ENCODE results near the gene NXPH1. TPM values are rescaled to one million over a fixed set of nuclear protein-coding genes. Genes with fewer than 3 reads are reported as not detected.

The NXPH1 gene
- total and polyA plus RNA-seq, 10 donors = not detected

DNA sequence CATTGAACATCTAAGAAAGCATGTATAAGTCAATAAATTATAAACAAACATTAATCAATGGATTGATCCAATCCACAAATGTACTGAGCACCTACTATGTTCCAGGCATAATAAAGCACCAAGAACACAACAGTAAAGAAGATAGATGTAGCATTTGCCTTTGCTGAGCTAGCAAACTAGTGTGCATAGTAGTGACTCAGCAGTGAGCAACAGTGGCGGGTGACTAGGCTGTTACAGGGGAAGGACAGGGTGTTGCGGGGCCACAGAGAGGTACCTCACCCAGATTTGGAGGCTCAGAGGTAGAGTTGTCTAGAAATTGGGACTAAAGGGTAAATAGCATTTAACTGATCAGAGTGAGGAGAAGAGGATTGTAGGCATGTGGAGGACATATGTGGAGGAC lies 83.6 kb downstream of the NXPH1 start:
- 86 to 100% (median 90%) methylated on average over 2 of the region's 2 CpGs for WGBS, 5 donors
- intact Hi-C loops (cut with DNase I; ENCODE audit: low total_unique reads) = no loop called here

DNA sequence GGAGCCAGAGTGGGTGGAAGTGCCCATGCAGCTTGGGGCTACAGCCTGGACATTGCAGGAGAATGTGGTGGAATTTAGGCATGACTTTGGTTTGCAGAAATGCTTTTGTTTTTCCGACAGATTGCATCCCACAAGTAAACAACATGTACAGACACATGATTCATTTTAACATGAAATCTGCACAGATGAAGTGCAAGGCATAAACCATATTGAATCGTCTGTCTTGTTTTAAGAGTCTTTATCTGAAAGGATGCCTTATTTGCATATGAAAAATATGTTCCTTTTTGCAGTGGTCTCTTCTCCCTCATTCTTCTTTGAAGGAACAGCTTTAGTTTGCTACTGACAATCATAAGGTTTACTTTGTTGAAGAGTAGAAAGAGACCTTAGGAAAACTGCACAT lies 94.9 kb downstream of the NXPH1 start:
- Histone ChIP-seq H3K9me3 (peaks cover 0 to 42% (median 26%) of the 10 kb centered on the region in 8 donors), H3K4me1 (no peaks in the 10 kb centered on the region), H3K27ac (no peak overlapping the region), H3K36me3 (no peaks in the 10 kb centered on the region), H3K4me3 (no peak overlapping the region), H3K27me3 (replicated peaks in 1 of 7) (no peaks in the 10 kb centered on the region)
- 65 to 84% (median 76%) methylated on average over 2 of the region's 2 CpGs for WGBS, 5 donors
- DNase-seq = no peak
- no peak for TF ChIP-seq POLR2AphosphoS5 (IDR thresholded peaks at IDR 0.05)
- TF ChIP-seq, protein P1, sequence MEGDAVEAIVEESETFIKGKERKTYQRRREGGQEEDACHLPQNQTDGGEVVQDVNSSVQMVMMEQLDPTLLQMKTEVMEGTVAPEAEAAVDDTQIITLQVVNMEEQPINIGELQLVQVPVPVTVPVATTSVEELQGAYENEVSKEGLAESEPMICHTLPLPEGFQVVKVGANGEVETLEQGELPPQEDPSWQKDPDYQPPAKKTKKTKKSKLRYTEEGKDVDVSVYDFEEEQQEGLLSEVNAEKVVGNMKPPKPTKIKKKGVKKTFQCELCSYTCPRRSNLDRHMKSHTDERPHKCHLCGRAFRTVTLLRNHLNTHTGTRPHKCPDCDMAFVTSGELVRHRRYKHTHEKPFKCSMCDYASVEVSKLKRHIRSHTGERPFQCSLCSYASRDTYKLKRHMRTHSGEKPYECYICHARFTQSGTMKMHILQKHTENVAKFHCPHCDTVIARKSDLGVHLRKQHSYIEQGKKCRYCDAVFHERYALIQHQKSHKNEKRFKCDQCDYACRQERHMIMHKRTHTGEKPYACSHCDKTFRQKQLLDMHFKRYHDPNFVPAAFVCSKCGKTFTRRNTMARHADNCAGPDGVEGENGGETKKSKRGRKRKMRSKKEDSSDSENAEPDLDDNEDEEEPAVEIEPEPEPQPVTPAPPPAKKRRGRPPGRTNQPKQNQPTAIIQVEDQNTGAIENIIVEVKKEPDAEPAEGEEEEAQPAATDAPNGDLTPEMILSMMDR (IDR thresholded peaks at IDR 0.05 in 8 of 11, conservative IDR thresholded peaks at IDR 0.05 in 3 of 11) = no peak
- TF ChIP-seq POLR2A (IDR thresholded peaks at IDR 0.05) = no peak
- intact Hi-C loops (cut with DNase I; ENCODE audit: low total_unique reads) = no loop called here

More for the DNA sequence above, 83.6 kb downstream of the NXPH1 start:
- no peak for DNase-seq
- Histone ChIP-seq H3K4me3 (no peak overlapping the region), H3K4me1 (no peaks in the 10 kb centered on the region), H3K9me3 (no peaks in the 10 kb centered on the region), H3K27ac (no peak overlapping the region), H3K36me3 (no peaks in the 10 kb centered on the region), H3K27me3 (replicated peaks in 1 of 7) (no peaks in the 10 kb centered on the region)
- no peak for TF ChIP-seq POLR2A (IDR thresholded peaks at IDR 0.05)
- TF ChIP-seq, protein P1 (IDR thresholded peaks at IDR 0.05 in 8 of 11, conservative IDR thresholded peaks at IDR 0.05 in 3 of 11) = no peak
- TF ChIP-seq POLR2AphosphoS5 (IDR thresholded peaks at IDR 0.05) = no peak

DNA sequence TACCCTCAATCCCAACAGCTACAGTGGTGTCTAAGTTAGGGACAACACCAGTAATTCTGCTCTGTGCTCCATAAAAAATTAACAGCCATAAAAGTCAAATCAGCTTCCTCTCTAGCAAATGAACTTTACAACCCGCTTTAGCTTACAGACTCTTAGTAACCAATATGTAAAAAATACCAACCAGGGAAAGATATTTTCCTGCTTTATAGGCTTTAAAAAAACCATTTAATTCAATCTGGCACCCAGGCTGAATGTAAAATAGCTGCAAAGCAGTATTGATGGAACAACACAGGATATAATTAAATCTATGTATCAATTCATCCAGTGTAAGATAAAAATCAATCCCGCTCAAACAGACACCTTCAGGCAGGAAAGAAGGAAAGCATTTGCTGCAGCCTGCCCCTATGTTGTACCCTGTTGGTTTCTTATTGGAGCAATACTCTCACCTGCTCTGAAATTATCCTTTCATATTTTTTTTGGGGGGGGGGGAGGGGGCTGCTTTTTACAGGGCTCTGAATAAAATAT lies 98.6 kb downstream of the NXPH1 start:
- intact Hi-C loops (cut with DNase I; ENCODE audit: low total_unique reads) = no loop called here
- DNase-seq = no peak
- Histone ChIP-seq H3K27me3 (replicated peaks in 1 of 7) (no peaks in the 10 kb centered on the region), H3K4me3 (no peak overlapping the region), H3K4me1 (no peaks in the 10 kb centered on the region), H3K9me3 (peaks cover 0 to 4% (median 0%) of the 10 kb centered on the region in 8 donors), H3K27ac (no peak overlapping the region), H3K36me3 (no peaks in the 10 kb centered on the region)
- TF ChIP-seq POLR2A (IDR thresholded peaks at IDR 0.05) (no peak), POLR2AphosphoS5 (IDR thresholded peaks at IDR 0.05) (no peak)
- TF ChIP-seq, protein P1 (IDR thresholded peaks at IDR 0.05 in 8 of 11, conservative IDR thresholded peaks at IDR 0.05 in 3 of 11) = no peak
- 87 to 98% (median 92%) methylated on average over 2 of the region's 2 CpGs for WGBS, 5 donors

DNA sequence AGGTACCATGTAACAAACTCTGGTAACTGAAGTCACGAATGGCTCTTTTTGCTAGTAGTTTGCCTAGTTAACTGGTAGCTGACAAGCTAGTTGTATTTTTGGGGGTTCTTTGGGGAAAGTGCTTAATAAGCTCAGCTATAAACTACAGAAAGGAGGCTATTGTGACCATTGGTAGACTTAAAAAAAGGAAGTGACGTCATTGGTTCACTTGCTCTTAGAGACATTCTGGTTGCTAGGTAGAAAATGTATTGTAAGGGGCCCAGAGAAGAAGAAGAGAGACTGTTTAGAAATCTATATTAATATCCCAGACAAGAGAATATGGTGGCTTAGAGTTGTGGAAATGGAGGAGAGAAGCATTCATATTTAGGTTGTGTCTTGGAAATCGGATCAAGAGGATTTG lies 103.0 kb downstream of the NXPH1 start:
- WGBS, 5 donors = 77 to 83% (median 81%) methylated on average over 3 of the region's 3 CpGs
- TF ChIP-seq POLR2AphosphoS5 (IDR thresholded peaks at IDR 0.05) = no peak
- TF ChIP-seq, protein P1 (IDR thresholded peaks at IDR 0.05 in 8 of 11, conservative IDR thresholded peaks at IDR 0.05 in 3 of 11) = no peak
- TF ChIP-seq POLR2A (IDR thresholded peaks at IDR 0.05) = no peak

More for the DNA sequence above, 103.0 kb downstream of the NXPH1 start:
- intact Hi-C loops (cut with DNase I; ENCODE audit: low total_unique reads) = no loop called here
- no peak overlapping the region for H3K4me3 ChIP-seq
- no peaks in the 10 kb centered on the region for H3K4me1 ChIP-seq
- H3K27ac ChIP-seq = no peak overlapping the region
- H3K9me3 ChIP-seq = no peaks in the 10 kb centered on the region
- no peaks in the 10 kb centered on the region for H3K36me3 ChIP-seq
- DNase-seq = no peak
- H3K27me3 ChIP-seq (replicated peaks in 1 of 7) = no peaks in the 10 kb centered on the region

Measured in spleen (tissue), 11 donors.